Measurements from ENCODE around the gene PHRF1. TPM values are rescaled to one million over a fixed set of nuclear protein-coding genes. Genes with fewer than 3 reads are reported as not detected.

The PHRF1 gene
- total RNA-seq, 4 donors from 2014 or later, result 5.0 to 45.8 (median 24.1) TPM

DNA sequence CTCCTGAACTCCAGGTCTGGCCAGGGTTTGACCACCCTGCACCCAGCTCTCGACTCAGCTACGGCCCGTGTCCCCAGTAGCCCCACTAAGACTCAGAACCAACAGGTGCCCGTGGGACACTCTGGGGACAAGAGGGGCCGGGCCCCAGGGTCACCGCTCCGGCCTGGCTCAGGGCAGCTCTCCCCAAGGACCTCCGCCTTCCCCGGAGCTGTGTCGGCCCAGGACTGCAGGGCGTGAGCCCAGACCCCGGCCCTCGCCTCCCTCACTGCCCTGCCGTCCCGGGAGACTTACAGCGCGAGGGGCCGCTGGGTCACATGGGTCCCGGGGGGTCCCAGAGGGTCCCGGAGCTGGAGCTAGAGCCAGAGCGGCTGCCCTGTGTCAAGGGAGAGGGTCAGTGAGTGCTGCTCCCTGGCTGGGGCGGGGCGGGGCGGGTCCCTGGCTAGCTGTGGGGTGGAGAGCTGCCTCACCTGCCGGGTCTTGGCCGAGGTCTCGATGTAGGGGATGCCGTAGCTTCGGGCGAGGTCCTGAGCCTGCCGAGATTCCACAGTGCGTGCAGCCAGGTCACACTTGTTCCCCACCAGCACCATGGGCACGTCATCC lies 43.2 kb upstream of the PHRF1 start:
- Histone ChIP-seq H3K4me1 (peaks cover 0 to 9% of the 10 kb centered on the region in 2 donors), H3K27ac (no peak overlapping the region), H3K27me3 (peaks cover 0 to 9% of the 10 kb centered on the region in 2 donors), H3K9me3 (no peaks in the 10 kb centered on the region), H3K36me3 (no peaks in the 10 kb centered on the region), H3K4me3 (no peak overlapping the region)
- DNase-seq, result peak in 1 of 2 donors; percentile 15
- intact Hi-C loops (cut with DNase I; ENCODE audit: low total_unique reads), result no loop called here
- TF ChIP-seq, protein P1, sequence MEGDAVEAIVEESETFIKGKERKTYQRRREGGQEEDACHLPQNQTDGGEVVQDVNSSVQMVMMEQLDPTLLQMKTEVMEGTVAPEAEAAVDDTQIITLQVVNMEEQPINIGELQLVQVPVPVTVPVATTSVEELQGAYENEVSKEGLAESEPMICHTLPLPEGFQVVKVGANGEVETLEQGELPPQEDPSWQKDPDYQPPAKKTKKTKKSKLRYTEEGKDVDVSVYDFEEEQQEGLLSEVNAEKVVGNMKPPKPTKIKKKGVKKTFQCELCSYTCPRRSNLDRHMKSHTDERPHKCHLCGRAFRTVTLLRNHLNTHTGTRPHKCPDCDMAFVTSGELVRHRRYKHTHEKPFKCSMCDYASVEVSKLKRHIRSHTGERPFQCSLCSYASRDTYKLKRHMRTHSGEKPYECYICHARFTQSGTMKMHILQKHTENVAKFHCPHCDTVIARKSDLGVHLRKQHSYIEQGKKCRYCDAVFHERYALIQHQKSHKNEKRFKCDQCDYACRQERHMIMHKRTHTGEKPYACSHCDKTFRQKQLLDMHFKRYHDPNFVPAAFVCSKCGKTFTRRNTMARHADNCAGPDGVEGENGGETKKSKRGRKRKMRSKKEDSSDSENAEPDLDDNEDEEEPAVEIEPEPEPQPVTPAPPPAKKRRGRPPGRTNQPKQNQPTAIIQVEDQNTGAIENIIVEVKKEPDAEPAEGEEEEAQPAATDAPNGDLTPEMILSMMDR (IDR thresholded peaks at IDR 0.05), result no peak
- TF ChIP-seq POLR2A (IDR thresholded peaks at IDR 0.05), result no peak

DNA sequence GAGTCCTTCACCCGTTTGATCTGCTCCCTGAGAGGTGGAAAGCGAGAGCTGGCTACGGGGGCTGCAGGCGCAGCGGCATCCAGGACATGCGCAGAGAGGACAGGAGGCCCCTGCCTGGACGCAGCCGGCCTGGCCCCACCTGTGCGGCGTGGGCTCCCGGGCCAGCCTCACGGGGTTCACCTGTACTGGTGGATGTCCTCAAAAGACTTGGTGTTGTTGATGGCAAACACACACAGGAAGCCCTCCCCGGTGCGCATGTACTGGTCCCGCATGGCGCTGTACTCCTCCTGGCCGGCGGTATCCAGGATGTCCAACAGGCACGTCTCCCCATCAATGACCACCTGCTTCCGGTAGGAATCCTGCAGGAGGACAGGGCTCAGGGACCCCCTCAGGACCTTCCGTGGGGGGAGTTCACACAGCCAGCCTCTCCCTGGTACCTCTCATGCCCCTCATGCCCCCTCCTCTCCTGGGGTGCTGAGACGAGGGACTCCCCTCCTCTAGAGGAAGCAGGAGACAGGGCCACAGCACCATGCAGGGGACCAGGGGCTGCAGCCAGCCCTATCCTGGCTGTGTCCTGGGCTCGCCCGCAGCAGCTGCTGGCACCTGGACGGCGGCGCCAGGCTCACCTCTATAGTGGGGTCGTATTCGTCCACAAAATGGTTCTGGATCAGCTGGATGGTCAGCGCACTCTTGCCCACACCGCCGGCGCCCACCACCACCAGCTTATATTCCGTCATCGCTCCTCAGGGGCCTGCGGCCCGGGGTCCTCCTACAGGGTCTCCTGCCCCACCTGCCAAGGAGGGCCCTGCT lies 42.5 kb upstream of the PHRF1 start:
- peak in 1 of 2 donors; percentile 23 for DNase-seq
- intact Hi-C loops (cut with DNase I; ENCODE audit: low total_unique reads), result no loop called here
- Histone ChIP-seq H3K4me3 (peak overlapping the region in 1 of 2 donors; percentile 62), H3K36me3 (no peaks in the 10 kb centered on the region), H3K4me1 (peaks cover 0 to 9% of the 10 kb centered on the region in 2 donors), H3K9me3 (no peaks in the 10 kb centered on the region), H3K27me3 (peaks cover 0 to 9% of the 10 kb centered on the region in 2 donors), H3K27ac (no peak overlapping the region)
- TF ChIP-seq POLR2A (IDR thresholded peaks at IDR 0.05), result no peak
- TF ChIP-seq, protein P1 (IDR thresholded peaks at IDR 0.05), result no peak

DNA sequence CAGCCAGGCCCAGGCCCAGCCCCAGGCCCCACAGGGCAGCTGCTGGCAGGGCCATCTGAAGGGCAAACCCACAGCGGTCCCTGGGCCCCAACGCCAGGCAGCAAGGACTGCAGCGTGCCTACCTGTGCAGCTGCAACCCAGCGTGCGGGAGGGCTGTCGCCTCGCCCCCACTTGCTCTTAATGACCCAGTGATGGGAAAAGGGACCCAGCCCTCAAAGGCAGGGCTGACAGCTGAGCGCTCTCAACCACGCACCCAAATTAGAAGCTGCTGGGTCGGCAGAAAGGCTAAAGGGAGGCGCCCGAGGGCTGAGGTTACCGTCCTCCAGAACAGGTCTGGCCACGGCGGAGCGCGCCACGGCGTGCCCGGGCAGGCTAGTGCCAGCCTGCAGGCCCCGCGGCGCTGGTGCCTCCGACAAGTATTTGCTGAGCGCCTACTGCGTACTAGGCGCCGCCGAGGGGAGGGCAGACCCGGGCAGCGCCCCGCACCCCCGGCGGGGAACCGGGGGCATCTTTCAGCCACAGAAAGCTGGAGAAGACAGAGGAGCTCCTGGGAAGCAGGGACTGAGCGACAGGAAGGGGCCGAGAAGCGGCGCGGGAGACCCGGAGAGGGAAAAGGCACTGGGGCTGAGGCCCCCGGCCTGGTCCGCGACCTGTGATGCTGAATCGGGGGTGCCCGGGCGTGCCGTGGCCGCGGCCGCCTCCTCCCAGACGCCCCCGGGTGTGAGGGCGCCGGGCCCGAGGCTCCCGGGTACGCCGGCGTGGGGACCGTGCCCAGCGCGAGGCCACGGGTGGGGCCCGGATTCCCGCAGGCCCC lies 41.7 kb upstream of the PHRF1 start:
- intact Hi-C loops (cut with DNase I; ENCODE audit: low total_unique reads), result no loop called here
- DNase-seq, result peak in 1 of 2 donors; percentile 35
- TF ChIP-seq, protein P1 (IDR thresholded peaks at IDR 0.05), result no peak
- no peak for TF ChIP-seq POLR2A (IDR thresholded peaks at IDR 0.05)
- H3K27ac ChIP-seq, result peak overlapping the region; percentile 55 to 59
- no peaks in the 10 kb centered on the region for H3K9me3 ChIP-seq
- H3K4me3 ChIP-seq, result peak overlapping the region; percentile 62 to 77
- peaks cover 0 to 9% of the 10 kb centered on the region in 2 donors for H3K27me3 ChIP-seq
- peaks cover 0 to 9% of the 10 kb centered on the region in 2 donors for H3K4me1 ChIP-seq
- H3K36me3 ChIP-seq, result no peaks in the 10 kb centered on the region

DNA sequence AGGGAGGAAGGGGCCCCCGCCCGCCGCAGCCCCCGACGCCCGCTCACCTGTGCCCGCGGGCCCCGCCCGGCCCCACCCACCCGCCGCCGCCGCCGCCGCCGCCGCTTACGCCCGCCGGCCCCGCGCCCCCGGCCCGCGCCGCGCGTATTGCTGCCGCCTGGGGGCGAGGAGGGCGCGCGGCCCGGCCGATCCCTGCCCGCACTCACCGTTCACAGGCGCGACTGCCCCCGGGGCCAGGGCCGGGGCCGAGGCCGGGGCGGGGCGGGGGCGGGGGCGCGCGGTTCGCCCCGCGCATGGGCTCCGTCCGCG lies 41.1 kb upstream of the PHRF1 start:
- intact Hi-C loops (cut with DNase I; ENCODE audit: low total_unique reads), result no loop called here
- TF ChIP-seq, protein P1 (IDR thresholded peaks at IDR 0.05), result peak in 1 of 4 experiments; percentile 33
- no peak for TF ChIP-seq POLR2A (IDR thresholded peaks at IDR 0.05)

More for the DNA sequence above, 41.1 kb upstream of the PHRF1 start:
- peaks cover 0 to 9% of the 10 kb centered on the region in 2 donors for H3K4me1 ChIP-seq
- peak overlapping the region in 1 of 2 donors; percentile 59 for H3K27ac ChIP-seq
- peak overlapping the region; percentile 62 to 77 for H3K4me3 ChIP-seq
- H3K36me3 ChIP-seq, result no peaks in the 10 kb centered on the region
- no peak for DNase-seq
- H3K27me3 ChIP-seq, result peaks cover 0 to 9% of the 10 kb centered on the region in 2 donors
- H3K9me3 ChIP-seq, result no peaks in the 10 kb centered on the region
